HG03196 (cell line): ENCODE results near the gene CADPS.

Experiments
- ATAC-seq: cut with Tn5 transposase; IDR thresholded peaks from one replicate; pipeline ENCODE4 v1.9.1; 2021; ENCODE audit not compliant: unreplicated experiment

The CADPS gene

DNA sequence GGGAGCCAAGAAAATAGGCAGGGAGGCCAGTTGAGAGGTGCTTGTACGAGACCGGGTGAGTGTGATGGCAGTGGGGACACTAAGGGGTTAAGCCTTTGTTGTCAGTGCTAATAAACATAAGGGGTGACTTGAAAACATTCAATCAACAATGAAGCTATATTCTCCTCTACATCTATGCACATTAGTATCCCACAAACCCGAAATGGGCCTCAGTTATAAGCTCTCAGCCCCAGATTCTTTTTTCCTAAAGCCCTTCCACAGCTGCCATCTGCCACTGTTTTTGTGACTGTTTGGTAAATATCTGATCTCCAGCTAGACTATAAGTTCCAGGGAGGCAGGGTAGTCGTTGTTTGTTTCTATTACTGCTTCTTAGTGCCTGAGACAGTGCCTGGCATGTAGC, 118.2 kb downstream of the CADPS start:
- no peak for ATAC-seq

- ATAC-seq = no peak
These were observed 119.9 kb downstream of the CADPS start for GRCh38 chr3:62755285-62755684.

GRCh38 chr3:62749657-62750056, 125.6 kb downstream of the CADPS start:
- no peak for ATAC-seq

GRCh38 chr3:62749130-62749529, 126.1 kb downstream of the CADPS start:
- no peak for ATAC-seq

- no peak for ATAC-seq
These were observed 137.8 kb downstream of the CADPS start for GRCh38 chr3:62737449-62737848.

DNA sequence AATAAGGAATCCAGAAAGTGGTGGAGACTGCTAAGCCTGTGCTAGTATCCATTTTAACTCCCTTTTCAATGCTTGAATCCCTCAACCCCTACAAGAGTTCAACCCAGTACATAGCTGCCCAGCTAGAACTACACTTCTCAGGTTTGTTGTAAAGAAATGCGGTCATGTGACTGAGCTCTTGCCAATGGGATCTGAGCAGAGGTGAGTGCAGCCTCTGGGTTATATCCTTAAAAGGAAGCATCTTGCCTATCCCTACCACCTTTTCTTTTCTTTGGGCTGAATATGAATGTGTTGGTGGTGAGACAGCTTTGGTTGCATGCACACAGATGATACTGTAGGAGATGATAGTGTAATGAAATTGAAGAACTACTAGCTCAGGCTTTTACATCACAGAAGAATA, 139.7 kb downstream of the CADPS start:
- ATAC-seq = no peak

- ATAC-seq = no peak
These were observed 142.9 kb downstream of the CADPS start for GRCh38 chr3:62732183-62732904.

- no peak for ATAC-seq
These were observed 147.2 kb downstream of the CADPS start for GRCh38 chr3:62727981-62728380.

- ATAC-seq = no peak
These were observed 147.7 kb downstream of the CADPS start for GRCh38 chr3:62727536-62727935.

DNA sequence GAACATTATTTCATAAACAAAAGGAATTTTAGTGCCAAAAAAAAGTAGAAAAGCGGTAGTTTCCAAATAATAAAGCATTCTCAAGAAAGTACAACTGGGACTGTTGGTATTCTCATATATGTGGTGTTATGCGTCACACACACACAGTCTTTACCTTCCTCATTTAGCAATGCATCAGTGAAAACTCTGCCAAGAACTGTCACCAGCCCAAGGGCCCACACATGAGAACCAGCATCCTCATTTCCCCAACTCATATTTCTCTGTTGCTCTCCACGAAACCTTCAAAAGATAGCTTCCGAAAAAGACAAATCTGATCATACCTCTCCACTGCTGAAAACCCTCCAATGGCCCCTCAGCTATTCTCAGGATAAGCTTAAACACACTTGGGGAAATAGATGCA, 150.7 kb downstream of the CADPS start:
- ATAC-seq = no peak

DNA sequence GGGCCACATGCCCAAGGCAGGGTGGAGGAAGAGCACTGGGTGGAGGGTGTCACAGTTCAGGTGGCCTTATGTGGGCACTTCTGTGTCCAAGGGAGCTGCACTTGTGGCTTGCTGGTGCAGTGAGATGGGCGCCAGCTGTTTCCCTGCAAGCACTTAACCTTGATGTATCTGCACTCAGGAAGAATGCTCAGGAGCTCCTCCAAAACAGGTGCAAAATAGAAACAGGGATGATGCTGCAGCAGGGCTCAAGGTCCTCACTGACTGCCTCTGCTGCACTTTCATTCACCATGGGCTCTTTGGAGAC, 151.3 kb downstream of the CADPS start:
- no peak for ATAC-seq

- no peak for ATAC-seq
These were observed 151.9 kb downstream of the CADPS start for GRCh38 chr3:62723166-62723913.

- ATAC-seq = no peak
These were observed 152.9 kb downstream of the CADPS start for GRCh38 chr3:62722344-62722743.

GRCh38 chr3:62718515-62719320, 156.5 kb downstream of the CADPS start:
- ATAC-seq = no peak

DNA sequence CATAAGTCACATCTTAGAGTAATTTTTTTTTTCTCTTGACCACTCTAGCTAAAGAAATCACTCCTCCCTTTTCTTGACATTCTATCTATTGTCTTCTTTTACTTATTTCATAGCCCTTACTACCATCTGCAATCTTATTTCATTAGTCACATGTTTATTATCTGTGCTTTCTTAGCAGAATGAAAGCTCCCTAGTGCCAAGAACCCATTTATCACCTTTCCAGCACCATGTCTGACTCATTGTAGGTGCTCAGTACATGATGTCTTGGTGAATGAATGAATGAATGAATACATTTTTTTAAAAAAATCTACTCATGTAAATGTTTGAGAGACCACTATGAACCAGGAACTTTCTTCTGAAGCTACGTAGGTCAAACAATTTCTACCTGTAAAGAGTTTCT, 157.2 kb downstream of the CADPS start:
- ATAC-seq = no peak

DNA sequence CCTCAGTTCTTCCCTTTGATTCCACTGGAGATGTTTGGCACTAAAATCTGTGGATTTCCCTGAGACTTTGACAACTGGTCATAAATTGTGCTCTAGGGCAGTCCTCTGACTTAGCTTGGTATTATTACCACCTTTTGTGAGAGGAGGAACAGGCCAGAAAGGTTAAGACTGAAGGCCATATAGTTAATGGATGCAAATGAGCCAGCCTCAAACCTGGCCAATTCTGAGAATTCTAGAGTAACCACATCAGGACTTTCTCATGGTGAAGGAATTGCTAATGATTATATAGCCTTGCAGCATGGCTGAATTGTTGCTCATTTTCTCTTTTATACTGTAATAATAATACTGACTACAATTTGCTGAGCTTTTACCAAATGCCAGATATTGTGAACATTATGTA, 162.5 kb downstream of the CADPS start:
- ATAC-seq = no peak

DNA sequence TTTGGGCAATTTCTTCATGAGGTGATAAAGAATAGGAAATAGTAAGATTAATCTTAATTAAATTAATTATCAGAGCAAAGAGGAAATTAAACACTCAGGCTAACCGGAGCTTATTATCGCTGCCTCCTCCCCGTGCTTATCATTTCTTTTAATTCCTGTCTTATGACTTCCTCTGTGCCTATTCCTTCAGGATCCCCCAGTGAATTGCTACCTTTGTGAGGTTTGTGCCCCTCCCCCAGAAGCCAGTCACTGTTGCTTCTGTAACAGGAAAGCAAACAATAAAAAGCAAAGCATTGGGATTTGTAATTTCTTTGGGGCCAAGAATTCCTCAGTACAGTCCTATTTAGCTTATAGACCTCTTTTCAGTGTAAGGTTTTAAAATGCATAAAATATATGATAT, 164.5 kb downstream of the CADPS start:
- ATAC-seq = no peak

DNA sequence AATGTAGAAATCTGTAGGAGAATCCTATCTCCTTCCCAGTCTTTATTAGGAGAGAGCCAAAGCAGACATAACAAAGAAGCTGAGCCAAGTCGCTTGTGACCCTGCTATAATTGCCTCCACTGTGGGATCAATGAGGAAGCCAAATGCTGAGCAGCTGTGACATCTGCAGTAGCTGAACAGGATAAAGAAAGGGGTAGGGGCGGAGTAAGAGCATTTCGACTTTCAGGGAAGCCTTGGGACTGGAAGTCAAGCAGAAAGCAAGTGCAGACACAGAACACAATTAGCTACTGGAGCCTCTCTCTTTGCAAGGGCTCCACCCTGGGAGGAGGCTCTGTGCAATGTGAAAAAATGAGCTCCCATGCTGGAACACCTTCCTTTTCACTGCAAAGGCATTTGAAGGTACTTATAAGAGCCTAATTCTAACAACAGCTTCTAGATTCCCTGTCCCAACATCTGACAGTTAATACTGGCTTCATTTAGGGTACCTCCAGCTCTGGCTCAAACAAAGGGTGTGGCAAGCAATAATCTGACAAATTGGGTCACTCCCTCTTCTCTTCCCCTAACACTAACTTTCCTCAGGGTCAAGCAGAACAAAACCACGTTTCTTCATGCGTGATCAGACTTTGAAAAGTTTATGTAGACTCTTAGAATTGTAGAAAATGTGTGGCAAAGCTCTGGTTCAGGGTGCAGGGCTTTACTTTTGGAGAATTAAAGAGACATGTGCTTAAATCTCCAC, 166.4 kb downstream of the CADPS start:
- no peak for ATAC-seq

GRCh38 chr3:62705721-62706120, 169.5 kb downstream of the CADPS start:
- ATAC-seq = no peak

DNA sequence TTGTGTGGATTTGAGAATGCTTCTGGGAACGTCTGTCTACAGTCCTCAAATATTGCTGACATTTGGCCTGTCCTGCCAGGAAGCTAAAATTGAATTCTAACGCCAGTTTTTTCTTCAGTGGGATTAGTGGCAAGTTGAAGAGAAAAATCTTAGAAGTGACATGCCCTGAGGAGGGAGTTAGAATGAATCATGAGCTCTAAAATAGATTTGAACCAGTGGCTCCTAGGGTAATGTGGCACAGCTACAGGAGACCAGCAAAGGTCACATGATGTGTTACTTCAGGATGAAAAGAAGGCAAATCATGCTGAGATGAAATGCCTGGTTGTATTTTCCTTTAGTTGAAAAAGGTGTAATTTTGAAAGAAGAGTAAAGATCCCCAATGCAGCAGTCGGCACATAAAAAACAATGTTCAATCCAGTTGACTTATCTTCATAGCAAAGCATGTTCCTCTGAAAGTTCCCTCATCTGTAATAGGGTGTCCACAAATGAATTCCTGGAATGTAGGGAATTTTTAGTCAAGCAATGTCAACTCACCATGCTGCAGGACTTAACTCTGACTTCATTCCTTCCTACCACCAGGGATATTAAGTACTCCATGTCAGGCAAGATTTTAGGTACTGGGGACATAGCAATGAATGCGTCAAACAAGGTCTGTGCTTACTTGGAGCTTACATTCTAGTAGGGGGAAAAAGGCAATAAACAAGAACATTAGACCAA, 171.6 kb downstream of the CADPS start:
- ATAC-seq = no peak

DNA sequence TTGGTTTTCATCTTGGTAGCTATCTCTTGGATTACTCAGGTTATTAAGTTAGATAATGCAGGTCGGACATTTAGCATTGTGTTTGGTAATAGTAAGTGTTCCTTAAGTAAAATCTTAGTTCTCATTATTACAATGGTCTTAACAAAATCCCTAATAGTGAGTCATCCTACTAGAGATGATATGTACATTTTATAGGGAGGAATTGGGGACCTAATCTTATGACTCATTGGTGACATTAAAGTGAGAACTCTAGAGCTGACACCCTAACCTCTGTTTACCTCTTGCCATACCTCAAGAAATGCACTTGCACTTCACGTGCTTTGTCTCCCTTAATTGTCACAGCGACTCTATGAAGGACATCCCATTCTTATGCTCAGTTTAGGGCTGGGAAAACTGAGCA, 174.9 kb downstream of the CADPS start:
- ATAC-seq = no peak
